Measurements from ENCODE around the gene VWA1.
A peak's percentile ranks its signal among the peaks of the same experiment; 100 is the strongest.
"Not testable (repeated sequence)": the region's sequence is repeated elsewhere in the genome, so short reads cannot be mapped to it uniquely, and the experiment has no call there.

The VWA1 gene

GRCh38 chr1:1435911-1436629 lies 580 bp downstream of the VWA1 start:
- no peak for DNase-seq (ENCODE audit: low read depth in 2 of 2)

- no peak for DNase-seq (ENCODE audit: low read depth in 2 of 2)
Observed at GRCh38 chr1:1436630-1437032, 1.1 kb downstream of the VWA1 start.

DNA sequence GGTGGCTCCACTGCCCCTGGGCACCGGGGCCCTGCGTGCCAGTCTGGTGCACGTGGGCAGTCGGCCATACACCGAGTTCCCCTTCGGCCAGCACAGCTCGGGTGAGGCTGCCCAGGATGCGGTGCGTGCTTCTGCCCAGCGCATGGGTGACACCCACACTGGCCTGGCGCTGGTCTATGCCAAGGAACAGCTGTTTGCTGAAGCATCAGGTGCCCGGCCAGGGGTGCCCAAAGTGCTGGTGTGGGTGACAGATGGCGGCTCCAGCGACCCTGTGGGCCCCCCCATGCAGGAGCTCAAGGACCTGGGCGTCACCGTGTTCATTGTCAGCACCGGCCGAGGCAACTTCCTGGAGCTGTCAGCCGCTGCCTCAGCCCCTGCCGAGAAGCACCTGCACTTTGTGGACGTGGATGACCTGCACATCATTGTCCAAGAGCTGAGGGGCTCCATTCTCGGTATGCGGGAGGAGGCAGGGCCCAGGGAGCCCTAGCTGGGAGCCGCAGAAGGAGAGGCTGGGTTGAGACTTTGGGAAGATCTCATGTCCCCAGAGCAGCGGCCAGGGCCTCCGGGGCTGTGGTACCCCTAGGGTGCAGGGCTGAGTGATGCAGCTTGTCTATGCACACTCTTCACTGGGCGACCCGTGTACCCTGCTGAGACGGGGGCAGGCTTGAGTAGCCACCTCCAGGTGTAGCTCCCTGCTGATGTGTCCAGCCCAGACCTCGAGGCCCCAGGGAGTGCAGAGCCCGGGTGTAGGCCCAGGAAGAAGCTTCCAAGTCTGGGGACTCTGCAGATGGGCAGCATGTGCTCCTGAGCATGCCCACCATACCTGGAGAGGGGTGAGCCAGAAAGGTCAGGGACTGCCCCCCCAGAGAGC lies 1.8 kb downstream of the VWA1 start:
- no peak for DNase-seq (ENCODE audit: low read depth in 2 of 2)

DNA sequence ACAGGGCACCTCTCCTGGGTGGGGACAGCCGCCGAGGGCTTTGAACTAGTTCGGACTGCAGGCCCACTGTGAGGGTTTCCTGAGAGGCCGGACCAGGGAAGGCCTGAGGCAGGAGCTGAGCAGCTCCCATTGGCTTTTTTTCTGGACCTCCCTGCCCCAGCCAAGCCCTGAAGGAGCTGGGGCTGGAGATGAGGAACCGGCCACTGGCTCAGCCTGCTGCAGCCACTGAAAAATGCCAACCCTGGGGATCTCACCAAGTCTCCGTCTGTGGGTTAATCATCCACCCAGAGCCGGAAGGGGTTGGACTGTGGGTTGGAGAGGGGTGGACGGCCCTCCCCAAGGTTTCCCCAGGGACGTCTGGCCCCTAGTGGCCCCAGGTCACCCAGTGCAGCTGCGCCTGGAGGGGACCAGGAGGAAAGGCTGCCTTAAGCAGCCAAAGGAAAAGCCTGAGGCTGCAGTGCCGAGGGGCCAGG lies 2.5 kb downstream of the VWA1 start:
- DNase-seq (ENCODE audit: low read depth in 2 of 2), result no peak

DNA sequence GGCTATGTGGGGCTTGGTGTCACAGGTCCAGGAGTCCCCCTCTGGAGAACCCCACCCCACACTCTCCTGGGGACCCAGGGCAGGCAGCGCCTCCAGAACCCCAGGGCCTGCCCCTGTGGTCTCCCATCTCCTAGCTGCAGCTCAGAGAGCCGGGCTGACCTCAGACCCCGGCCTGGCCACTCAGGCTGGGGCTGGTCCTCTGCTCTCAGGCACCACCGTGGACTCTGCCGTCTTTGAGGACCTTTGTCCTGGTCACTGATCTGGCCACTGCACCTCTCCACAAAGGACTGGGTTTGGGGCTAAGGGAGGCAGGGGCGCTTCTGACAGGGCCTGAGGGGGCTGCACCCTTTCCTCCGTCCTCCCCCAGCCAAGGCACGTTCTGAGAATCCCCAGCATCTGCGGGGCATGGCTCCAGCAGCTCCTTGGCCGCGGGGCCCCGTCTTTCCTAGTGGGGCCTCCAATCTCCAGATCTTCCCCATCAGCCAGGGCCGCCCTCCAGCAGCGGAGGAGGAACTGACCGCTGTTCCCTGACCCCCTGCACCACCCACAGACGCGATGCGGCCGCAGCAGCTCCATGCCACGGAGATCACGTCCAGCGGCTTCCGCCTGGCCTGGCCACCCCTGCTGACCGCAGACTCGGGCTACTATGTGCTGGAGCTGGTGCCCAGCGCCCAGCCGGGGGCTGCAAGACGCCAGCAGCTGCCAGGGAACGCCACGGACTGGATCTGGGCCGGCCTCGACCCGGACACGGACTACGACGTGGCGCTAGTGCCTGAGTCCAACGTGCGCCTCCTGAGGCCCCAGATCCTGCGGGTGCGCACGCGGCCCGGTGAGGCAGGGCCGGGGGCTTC lies 3.3 kb downstream of the VWA1 start:
- no peak for DNase-seq (ENCODE audit: low read depth in 2 of 2)

DNA sequence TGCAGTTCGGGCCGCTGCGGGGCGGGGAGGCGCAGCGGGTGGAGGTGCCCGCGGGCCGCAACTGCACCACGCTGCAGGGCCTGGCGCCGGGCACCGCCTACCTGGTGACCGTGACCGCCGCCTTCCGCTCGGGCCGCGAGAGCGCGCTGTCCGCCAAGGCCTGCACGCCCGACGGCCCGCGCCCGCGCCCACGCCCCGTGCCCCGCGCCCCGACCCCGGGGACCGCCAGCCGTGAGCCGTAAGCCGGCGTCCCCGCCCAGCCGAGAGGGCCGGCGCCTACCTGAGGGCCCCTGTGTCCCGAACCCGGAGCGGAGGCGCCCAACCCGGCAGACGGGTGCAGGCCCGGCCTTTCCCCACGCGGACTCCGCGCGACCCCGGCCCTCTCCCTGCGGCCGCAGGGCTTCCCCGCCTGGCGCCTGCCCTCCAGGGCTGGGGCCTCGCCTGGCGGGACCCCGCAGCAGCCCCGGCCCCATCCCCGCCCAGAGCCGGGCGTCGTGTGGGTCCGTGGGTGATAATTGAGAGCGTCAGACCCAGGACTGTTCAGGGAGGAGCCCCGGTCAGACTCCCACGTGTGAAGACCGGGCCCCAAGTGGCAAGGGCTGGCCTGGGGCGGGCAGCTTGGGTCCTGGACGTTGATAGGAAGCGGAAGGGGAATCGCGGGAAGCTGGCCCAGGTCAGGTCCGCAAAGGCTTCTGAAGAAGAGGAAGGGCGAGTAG lies 4.2 kb downstream of the VWA1 start:
- DNase-seq (ENCODE audit: low read depth in 2 of 2), result no peak

GRCh38 chr1:1440262-1441001 lies 4.9 kb downstream of the VWA1 start:
- no peak for DNase-seq (ENCODE audit: low read depth in 2 of 2)

- DNase-seq (ENCODE audit: low read depth in 2 of 2), result peak; percentile 50 to 66
Observed at GRCh38 chr1:1441002-1441888, 5.8 kb downstream of the VWA1 start.

- DNase-seq (ENCODE audit: low read depth in 2 of 2), result no peak
Observed at GRCh38 chr1:1442069-1442770, 6.7 kb downstream of the VWA1 start.

DNA sequence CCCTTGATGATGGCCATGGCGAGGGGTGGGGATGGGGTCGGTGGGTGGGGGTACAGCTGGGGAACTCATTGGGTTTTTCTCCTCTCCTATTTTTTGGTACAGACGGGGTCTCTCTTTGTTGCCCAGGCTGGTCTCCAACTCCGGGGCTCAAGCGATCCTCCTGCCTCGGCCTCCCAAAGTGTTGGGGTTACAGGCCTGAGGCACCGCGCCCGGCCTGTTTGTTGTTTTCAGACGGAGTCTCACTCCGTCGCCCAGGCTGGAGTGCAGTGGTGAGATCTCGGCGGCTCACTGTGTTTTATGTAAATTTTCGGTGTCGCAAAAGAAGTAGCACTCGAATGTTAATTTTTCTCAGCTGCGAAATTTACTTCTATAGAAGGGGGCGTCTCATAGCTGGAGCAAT lies 11.1 kb downstream of the VWA1 start:
- DNase-seq (ENCODE audit: low read depth in 2 of 2), result not testable (repeated sequence)

GRCh38 chr1:1449099-1449739 lies 13.7 kb downstream of the VWA1 start, which contains the start of gene ATAD3C:
TSS of gene ATAD3C (plus strand) at chr1:1449689. CDS start at chr1:1450684, 995 bp downstream.
- DNase-seq (ENCODE audit: low read depth in 2 of 2), result no peak

GRCh38 chr1:1450616-1451015 lies 15.1 kb downstream of the VWA1 start:
- DNase-seq (ENCODE audit: low read depth in 2 of 2), result not testable (repeated sequence)

GRCh38 chr1:1451696-1452364 lies 16.3 kb downstream of the VWA1 start:
- no peak for DNase-seq (ENCODE audit: low read depth in 2 of 2)

- DNase-seq (ENCODE audit: low read depth in 2 of 2), result not testable (repeated sequence)
Observed at GRCh38 chr1:1452365-1452739, 16.9 kb downstream of the VWA1 start.

- no peak for DNase-seq (ENCODE audit: low read depth in 2 of 2)
Observed at GRCh38 chr1:1452882-1453281, 17.4 kb downstream of the VWA1 start.

- DNase-seq (ENCODE audit: low read depth in 2 of 2), result not testable (repeated sequence)
Observed at GRCh38 chr1:1454286-1455056, 19.0 kb downstream of the VWA1 start.

DNA sequence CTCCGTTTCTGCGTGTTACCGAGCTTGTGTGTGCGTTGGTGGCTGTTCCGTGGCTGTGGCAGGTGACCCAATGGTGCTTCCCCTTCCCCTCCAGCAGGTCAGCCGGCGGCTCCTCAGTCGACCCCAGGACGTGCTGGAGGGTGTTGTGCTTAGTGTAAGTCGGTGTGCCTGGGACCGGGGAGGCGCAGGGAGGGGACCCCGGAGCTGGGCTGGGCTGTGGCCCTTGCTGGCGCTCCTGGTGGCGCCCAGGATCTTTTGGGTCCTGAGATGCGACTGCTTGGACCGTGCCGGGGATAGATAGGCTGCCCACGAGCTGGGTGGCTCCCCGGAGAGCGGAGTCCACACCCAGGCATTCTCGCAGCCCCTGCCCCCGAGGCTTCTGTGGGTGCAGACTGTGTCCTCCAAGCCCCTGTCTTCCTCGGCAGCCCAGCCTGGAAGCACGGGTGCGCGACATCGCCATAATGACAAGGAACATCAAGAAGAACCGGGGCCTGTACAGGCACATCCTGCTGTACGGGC lies 19.9 kb downstream of the VWA1 start:
- no peak for DNase-seq (ENCODE audit: low read depth in 2 of 2)
